Keratinocyte (primary cell): ENCODE measurements around the gene COL20A1. TPM values are rescaled to one million over a fixed set of nuclear protein-coding genes. Genes with fewer than 3 reads are reported as not detected.

Experiments used
- DNase-seq: peaks from one replicate; pipeline ENCODE4 v3.0.0-alpha.2; 2011; ENCODE audit warnings: low read depth, missing footprints, low spot score
- FAIRE-seq: peaks from 2 replicates; lab custom pipeline; 2011; peaks lifted over from hg19 to GRCh38; lab: Jason Lieb, UNC
- H2AFZ ChIP-seq: 2 replicates; pipeline ENCODE4 v1.6.0; 2012; ENCODE audit warnings: low read length, control low read depth, inconsistent platforms; ENCODE audit not compliant: control insufficient read depth
- H3K27ac ChIP-seq: 2 replicates; pipeline ENCODE4 v1.5.1; 2011; ENCODE audit warnings: low read length; ENCODE audit not compliant: control insufficient read depth, insufficient read depth
- H3K27me3 ChIP-seq: 3 replicates; pipeline ENCODE4 v1.6.0; 2011; ENCODE audit warnings: low read length; ENCODE audit not compliant: control insufficient read depth, insufficient read depth; ENCODE audit errors: extremely low read depth
- H3K36me3 ChIP-seq, 2 experiments: 2 replicates in 1 of 2; 3 replicates in 1 of 2; pipeline ENCODE4 v1.5.1; 2011; ENCODE audit warnings: low read length in 2 of 2, mild to moderate bottlenecking in 1 of 2; ENCODE audit not compliant: control insufficient read depth in 2 of 2, insufficient read depth in 2 of 2; ENCODE audit errors: extremely low read depth in 1 of 2
- H3K4me1 ChIP-seq: 3 replicates; pipeline ENCODE4 v1.5.1; 2011; ENCODE audit warnings: low read length; ENCODE audit not compliant: control insufficient read depth, insufficient read depth; ENCODE audit errors: extremely low read depth
- H3K4me2 ChIP-seq: 3 replicates; pipeline ENCODE4 v1.6.0; 2011; ENCODE audit warnings: low read depth, low read length; ENCODE audit not compliant: control insufficient read depth, insufficient read depth; ENCODE audit errors: extremely low read depth
- H3K4me3 ChIP-seq, 3 experiments: fragments of 200-600 bp in 1 of 3; sonication (generic) in 1 of 3; 2 replicates in 2 of 3; 3 replicates in 1 of 3; pipeline ENCODE4 v1.5.1; 2011 to 2016; ENCODE audit warnings: low read length in 3 of 3, mild to moderate bottlenecking in 3 of 3, control low read depth in 2 of 3, inconsistent platforms in 1 of 3, low read depth in 1 of 3, mixed read lengths in 1 of 3, mixed run types in 1 of 3, moderate library complexity in 1 of 3; ENCODE audit not compliant: control insufficient read depth in 2 of 3, insufficient read depth in 2 of 3; ENCODE audit errors: extremely low read depth in 1 of 3
- H3K79me2 ChIP-seq: 2 replicates; pipeline ENCODE4 v1.6.0; 2012; ENCODE audit warnings: low read length; ENCODE audit not compliant: control insufficient read depth, insufficient read depth
- H3K9ac ChIP-seq: 3 replicates; pipeline ENCODE4 v1.6.0; 2011; ENCODE audit warnings: low read length; ENCODE audit not compliant: control insufficient read depth, insufficient read depth; ENCODE audit errors: extremely low read depth
- H3K9me1 ChIP-seq: 3 replicates; pipeline ENCODE4 v1.6.0; 2011; ENCODE audit warnings: low read length; ENCODE audit not compliant: control insufficient read depth, insufficient read depth; ENCODE audit errors: extremely low read depth
- H3K9me3 ChIP-seq: 2 replicates; pipeline ENCODE4 v1.5.1; 2012; ENCODE audit warnings: low read depth, low read length; ENCODE audit not compliant: control insufficient read depth
- H4K20me1 ChIP-seq: 3 replicates; pipeline ENCODE4 v1.6.0; 2011; ENCODE audit warnings: low read length; ENCODE audit not compliant: control insufficient read depth, insufficient read depth; ENCODE audit errors: extremely low read depth
- EZH2 ChIP-seq: IDR thresholded peaks from one replicate; pipeline ENCODE4 v1.6.1; 2012; ENCODE audit warnings: inconsistent platforms, mild to moderate bottlenecking, low read length, moderate library complexity
- dilution Hi-C: fragments of 300-500 bp; cut with MboI; formaldehyde crosslinking; loops from one replicate; pipeline ENCODE4 v1.7.0; 2020; ENCODE audit warnings: low sequenced_read_pairs; ENCODE audit not compliant: extremely low pct_ligation_motif_present
- polyA plus RNA-seq, 5 experiments: library from polyadenylated mRNA; depleted of rRNA in 3 of 5; stranded (reverse) in 3 of 5; stranded (forward) in 1 of 5; unstranded in 1 of 5; fragments of >200 nt; gene quantifications; 1 replicate in 1 of 5; 2 replicates in 3 of 5; 3 replicates in 1 of 5; pipeline versions ENCODE4 v1.2.1 to v1.2.3, GENCODE V29; 2011 to 2012; ENCODE audit warnings: missing spikeins in 2 of 5, low read depth in 1 of 5, low replicate concordance in 1 of 5
- TF ChIP-seq, protein P1 (sequence below), 3 experiments: IDR thresholded peaks in 1 of 3; conservative IDR thresholded peaks in 1 of 3; optimal IDR thresholded peaks in 1 of 3; 2 replicates in 2 of 3; 3 replicates in 1 of 3; pipeline versions ENCODE3 to v1.5.1; 2011; ENCODE audit warnings: low read length in 3 of 3, mild to moderate bottlenecking in 3 of 3, moderate library complexity in 2 of 3, control low read depth in 1 of 3, inconsistent platforms in 1 of 3; ENCODE audit not compliant: insufficient read depth in 2 of 3; ENCODE audit errors: extremely low read depth in 1 of 3

COL20A1 gene
- polyA plus RNA-seq, 1 donor (not counting 4 experiments of a cell fraction or from before 2014, with no cell fraction given) = not detected

DNA sequence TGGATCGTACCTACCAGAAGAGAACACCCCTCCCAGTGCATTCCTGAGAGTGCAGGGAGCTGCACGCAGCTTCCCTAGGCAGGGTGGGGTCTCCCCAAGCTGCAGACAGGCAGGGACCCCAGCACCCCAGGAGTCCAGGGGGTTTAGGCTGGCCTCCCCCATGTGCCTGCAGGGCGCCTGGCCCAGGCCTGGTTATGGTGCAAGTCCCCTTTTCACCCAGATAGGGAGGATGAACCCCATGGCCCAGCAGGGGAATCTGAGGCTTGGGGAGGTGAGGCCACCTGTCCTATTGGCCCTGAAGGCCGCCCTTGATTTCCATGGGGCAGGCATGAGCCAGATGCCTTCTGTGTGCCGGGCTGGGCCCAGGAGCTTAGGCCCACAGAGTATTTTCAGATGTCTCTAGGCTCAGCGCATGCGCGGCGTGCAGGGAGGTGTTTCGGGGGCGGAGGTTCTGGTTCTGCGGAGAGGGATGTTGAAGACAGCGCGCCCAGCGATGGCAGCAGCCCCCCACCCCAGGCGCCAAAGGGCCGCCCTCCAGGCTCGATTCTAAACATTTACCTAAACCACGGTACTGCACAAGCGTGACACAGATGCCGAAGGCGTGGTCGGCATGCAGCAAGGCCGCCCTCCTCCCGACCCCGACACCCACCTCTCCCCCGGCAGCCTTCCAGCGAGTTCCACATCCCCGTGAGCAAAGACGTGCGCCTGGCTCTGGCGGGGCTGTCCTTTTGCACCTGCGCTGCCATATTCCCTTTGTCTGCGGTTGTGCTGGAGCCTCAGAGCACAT is 29.4 kb downstream of the COL20A1 start:
- H3K9me3 ChIP-seq = no peaks in the 10 kb centered on the region
- H3K4me2 ChIP-seq = no peak overlapping the region
- H4K20me1 ChIP-seq = no peaks in the 10 kb centered on the region
- DNase-seq (no peak), FAIRE-seq (no peak)
- no peaks in the 10 kb centered on the region for H3K9me1 ChIP-seq
- no peak overlapping the region for H3K9ac ChIP-seq
- TF ChIP-seq, protein P1, sequence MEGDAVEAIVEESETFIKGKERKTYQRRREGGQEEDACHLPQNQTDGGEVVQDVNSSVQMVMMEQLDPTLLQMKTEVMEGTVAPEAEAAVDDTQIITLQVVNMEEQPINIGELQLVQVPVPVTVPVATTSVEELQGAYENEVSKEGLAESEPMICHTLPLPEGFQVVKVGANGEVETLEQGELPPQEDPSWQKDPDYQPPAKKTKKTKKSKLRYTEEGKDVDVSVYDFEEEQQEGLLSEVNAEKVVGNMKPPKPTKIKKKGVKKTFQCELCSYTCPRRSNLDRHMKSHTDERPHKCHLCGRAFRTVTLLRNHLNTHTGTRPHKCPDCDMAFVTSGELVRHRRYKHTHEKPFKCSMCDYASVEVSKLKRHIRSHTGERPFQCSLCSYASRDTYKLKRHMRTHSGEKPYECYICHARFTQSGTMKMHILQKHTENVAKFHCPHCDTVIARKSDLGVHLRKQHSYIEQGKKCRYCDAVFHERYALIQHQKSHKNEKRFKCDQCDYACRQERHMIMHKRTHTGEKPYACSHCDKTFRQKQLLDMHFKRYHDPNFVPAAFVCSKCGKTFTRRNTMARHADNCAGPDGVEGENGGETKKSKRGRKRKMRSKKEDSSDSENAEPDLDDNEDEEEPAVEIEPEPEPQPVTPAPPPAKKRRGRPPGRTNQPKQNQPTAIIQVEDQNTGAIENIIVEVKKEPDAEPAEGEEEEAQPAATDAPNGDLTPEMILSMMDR (optimal IDR thresholded peaks at IDR 0.05 in 1 of 3, IDR thresholded peaks at IDR 0.05 in 1 of 3, conservative IDR thresholded peaks at IDR 0.05 in 1 of 3; ENCODE audit: extremely low read depth in 1 of 3, insufficient read depth in 2 of 3, low read length in 3 of 3) = no peak
- no peak for TF ChIP-seq EZH2
- no peak overlapping the region for H2AFZ ChIP-seq
- peaks cover 22% of the 10 kb centered on the region for H3K27me3 ChIP-seq
- no peak overlapping the region for H3K27ac ChIP-seq
- dilution Hi-C loops = no loop called here
- no peaks in the 10 kb centered on the region for H3K79me2 ChIP-seq
- H3K4me3 ChIP-seq = no peak overlapping the region
- H3K36me3 ChIP-seq = no peaks in the 10 kb centered on the region
- H3K4me1 ChIP-seq = no peaks in the 10 kb centered on the region

DNA sequence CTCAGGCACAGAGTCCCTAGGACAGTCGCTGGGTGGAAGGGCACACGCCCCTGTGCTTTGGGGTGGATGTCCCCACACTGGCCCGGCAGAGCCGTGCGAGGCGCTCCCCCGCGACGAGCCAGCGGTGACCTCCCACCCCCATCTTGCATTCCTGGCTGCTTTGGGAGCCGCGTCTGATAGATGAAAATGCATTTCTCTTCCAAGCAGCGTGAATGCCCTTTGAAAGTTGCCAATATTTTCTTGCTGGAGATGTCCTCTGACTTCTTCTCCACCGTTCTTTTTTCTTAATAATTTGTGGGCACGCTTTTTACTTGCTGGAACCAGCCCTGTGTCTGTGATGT is 29.9 kb downstream of the COL20A1 start:
- dilution Hi-C loops = no loop called here
- H3K4me3 ChIP-seq = no peak overlapping the region
- H3K4me1 ChIP-seq = no peaks in the 10 kb centered on the region

More for the DNA sequence above, 29.9 kb downstream of the COL20A1 start:
- no peaks in the 10 kb centered on the region for H3K9me1 ChIP-seq
- H3K36me3 ChIP-seq = no peaks in the 10 kb centered on the region
- no peak overlapping the region for H3K27ac ChIP-seq
- peaks cover 22% of the 10 kb centered on the region for H3K27me3 ChIP-seq
- no peaks in the 10 kb centered on the region for H3K9me3 ChIP-seq
- no peak for FAIRE-seq
- no peak overlapping the region for H3K9ac ChIP-seq
- DNase-seq = no peak
- no peak overlapping the region for H3K4me2 ChIP-seq
- TF ChIP-seq EZH2 = no peak
- TF ChIP-seq, protein P1 (optimal IDR thresholded peaks at IDR 0.05 in 1 of 3, IDR thresholded peaks at IDR 0.05 in 1 of 3, conservative IDR thresholded peaks at IDR 0.05 in 1 of 3; ENCODE audit: extremely low read depth in 1 of 3, insufficient read depth in 2 of 3, low read length in 3 of 3) = no peak
- no peak overlapping the region for H2AFZ ChIP-seq
- no peaks in the 10 kb centered on the region for H4K20me1 ChIP-seq
- H3K79me2 ChIP-seq = no peaks in the 10 kb centered on the region
